GM21390 (cell line): ENCODE results near the gene MMS19.
"Not testable (repeated sequence)": the region's sequence is repeated elsewhere in the genome, so short reads cannot be mapped to it uniquely, and the experiment has no call there.

Source experiments
- ATAC-seq: cut with Tn5 transposase; IDR thresholded peaks from one replicate; pipeline ENCODE4 v1.9.1; 2021; ENCODE audit not compliant: unreplicated experiment

MMS19 gene

DNA sequence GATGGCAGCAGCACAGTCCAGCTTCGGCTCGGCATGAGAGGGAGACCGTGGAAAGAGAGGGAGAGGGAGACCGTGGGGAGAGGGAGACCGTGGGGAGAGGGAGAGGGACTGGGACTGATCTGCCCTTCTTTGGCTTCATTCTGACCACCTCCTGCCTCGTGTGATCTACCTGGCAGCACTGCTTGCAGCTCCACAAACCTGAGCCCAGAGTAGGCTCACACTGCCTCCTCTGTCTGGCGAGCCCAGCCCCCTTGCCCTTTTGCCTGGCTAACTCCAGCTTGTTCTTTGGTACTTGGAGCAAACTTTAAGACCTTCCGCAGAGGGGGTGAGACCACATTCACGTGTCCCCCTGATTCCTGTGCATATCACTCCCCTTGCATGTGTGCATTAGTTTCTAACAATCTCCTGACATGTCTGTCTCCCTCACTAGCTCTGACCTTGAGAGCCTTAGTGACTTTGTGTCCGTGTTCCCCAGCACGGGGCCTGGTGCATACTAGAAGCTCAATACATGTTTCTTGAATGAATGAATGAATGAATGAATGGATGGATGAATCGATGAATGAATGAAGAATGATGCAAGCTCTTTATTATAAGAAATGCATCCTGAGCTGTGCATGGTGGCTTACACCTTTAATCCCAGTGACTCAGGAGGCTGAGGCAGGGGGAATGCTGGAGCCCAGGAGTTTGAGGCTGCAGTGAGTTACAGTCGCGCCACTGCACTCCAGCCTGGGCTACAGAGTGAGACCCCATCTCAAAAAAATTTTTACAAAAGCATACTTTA is 31.7 kb upstream of the MMS19 start:
- ATAC-seq: no peak

DNA sequence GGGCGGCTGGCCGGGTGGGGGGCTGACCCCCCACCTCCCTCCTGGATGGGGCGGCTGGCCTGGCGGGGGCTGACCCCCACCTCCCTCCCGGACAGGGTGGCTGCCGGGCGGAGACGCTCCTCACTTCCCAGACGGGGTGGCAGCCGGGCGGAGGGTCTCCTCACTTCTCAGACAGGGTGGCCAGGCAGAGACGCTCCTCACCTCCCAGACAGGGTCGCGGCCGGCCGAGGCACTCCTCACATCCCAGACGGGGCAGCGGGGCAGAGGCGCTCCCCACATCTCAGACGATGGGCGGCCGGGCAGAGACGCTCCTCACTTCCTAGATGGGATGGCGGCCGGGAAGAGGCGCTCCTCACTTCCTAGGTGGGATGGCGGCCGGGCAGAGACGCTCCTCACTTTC is 30.7 kb upstream of the MMS19 start:
- not testable (repeated sequence) for ATAC-seq

DNA sequence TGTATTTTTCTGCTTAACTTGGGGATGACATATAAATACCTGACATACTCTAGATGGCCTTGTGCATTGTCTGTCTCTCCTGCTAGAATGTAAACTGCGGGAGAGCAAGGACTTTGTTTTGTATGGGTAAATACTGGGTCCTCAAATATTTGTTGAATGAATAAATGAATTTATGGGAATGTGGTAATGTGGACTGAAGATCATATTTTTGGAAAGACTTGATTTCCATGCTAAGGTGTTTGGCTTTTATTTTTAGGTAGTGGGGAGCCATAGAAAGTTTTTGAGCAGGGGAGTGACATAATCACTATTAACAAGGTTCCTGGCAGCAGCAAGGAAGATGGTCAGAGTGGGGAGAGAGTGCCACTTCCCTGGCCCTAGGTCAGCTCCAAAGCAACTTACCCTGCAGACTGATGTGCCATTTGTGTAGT is 27.5 kb upstream of the MMS19 start:
- no peak for ATAC-seq

DNA sequence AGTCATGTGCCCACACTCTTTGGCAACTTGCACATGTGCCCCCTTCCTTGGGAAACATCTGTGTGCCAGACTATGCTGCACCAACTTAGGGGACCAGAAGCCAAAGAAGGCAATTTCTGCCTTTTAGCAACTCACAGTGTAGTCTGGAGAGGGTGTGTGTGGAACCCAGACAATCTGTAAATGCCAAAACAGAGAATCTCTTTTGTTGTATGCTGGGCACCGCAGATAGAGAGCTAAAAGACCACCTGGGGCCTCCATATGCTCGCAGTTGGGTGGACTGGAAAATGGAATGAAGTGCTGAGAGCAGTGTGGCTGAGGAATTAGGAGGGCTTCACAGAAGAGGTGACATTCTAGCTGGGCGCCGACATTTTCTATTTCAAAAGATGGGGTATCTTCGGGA is 26.9 kb upstream of the MMS19 start:
- no peak for ATAC-seq

DNA sequence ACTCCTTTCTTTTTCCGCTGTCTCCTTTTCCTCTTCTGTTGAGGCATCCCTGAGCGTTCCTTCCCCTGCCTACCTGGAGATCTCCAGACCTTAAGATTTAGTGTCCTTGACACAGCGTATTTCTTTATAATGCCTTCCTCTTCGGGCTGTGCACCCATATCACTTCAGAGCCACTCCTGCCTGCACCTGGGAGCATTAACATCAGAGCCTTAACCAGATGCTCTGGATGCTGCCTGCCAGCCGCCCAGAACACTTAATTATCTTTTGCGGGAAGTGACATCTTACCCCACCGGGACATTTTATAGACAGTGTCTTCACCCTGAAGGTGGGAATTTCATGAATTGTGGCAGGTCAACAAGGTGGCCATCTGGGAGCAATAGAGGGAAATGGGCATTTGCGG is 24.7 kb upstream of the MMS19 start:
- ATAC-seq: no peak

DNA sequence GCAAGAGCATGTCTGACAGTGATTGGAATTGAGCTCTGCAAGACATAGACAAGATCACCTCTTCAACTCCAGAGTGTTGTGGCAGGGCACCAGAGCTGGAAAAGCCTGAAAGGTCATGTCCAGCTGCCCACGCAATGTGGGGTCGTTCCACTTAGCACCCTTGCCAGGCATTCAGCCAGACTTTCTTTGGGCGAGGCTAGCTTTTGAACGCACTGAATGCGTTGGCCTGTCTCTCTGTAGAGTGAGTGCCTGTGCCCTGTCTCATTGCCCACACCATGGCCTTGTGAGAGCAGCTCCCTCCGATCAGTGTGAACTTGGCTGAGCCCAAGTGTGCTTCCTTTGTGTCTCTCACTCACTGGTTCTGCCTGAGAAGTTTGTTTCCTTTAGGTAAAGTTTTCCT is 23.8 kb upstream of the MMS19 start:
- ATAC-seq: no peak

DNA sequence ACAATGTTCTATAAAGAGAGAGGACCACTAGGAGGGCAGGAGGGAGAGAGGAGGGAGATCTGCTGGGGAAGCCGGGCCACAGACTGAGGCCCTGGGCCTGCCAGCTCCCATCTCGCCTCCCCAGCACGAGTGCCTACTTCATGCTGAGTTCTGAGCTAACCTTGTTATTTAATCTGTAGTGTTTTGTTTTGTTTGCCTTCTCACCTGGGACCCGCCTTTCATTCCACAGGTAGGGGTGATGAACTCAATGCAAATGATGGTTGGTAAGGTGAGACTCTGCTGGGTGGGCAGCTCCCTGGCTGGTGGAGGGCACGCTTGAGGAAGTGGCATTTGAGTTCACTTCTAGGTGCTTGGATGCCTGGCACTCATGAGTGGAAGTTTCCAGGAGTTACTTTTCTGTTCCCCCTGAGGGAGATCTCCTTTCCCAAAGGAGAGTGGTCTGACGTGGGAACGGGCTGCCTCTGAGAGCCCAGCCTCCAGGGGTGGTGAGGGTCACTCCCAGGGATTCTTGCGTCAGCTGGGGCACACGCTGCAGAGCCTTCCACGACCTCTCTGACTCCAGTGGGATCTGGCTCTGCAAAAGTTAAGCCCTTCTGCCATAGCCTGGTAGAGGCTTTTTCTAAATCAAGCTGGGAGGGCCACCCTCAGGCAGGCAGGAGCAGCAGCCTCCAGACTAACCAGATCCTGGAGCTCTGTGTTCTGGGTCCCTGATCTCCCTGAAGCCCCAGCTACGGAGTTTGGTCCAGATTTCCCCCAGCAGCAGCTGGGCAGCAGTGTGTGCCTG is 22.9 kb upstream of the MMS19 start:
- ATAC-seq: no peak

DNA sequence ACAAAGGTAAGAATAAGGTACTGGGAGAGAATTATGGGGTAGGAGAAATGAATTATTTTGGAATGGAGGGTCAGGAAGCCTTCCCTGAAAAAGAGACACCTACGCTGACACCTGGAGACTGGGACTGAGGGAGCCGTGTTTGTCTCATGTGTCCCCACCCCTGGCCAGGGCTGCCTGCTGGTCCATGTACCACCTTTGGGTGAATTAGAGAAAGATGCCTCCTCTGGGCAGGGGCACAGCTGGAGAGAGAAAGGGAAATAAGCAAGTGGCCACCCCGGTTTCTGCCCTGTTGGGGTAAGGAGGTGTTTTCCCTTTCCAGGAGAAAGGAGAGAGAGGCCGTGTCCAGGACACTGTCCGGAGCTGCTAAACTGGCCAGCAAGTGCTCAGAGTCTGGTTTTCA is 22.3 kb upstream of the MMS19 start:
- ATAC-seq: no peak

DNA sequence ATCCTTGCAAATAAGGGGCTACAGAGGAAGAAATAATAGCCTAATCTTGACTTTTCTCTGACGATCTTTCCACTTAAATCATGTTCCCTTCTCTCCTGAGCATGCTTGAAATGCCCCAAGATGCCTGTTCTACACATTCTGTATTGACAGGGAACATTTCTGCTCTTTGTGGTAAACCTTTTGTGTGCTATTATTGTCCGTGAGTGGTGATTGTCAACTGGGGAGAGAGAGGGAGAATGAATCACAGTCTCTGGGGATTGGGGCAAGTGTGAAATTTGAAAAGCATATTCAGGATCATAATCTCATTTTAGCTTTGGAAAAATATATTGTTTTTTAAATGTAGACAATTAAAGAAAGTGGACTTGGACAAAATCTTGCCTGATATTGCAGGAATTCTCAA is 21.1 kb upstream of the MMS19 start:
- no peak for ATAC-seq

DNA sequence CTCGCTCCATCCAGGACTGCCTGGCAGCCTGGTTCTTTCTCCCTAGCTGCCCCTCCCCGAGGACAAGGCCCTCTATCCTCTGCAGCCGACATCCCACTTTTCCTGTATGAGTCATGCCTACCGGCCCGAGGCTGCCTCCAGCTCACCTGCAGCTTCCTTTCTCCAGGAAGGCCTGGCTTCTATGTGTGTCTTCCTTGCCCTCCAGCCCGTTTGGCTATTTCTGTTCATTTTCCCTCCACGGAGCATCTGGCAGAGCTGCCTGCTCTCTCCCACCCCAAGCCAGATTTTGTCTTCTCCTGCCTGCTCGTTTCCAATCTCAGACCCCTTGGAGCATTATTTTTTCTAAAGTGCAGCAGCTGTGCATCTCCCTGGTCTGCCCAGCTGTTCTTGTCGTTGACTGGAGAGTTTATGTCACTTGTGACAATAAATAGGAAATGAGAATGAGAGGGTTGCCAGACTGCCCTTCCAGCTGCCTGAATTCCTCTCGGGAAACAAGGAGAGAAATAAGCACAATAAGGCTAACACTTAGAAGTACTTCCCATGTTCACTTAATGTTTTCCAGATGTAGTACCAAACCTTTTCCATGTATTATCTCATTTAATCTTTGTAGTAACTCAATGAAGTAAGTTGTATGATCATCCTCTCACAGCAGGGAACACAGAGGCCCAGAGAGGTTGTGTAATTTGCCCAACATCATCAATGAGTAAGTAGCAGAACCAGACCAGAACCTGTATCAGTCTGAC is 20.2 kb upstream of the MMS19 start:
- no peak for ATAC-seq

DNA sequence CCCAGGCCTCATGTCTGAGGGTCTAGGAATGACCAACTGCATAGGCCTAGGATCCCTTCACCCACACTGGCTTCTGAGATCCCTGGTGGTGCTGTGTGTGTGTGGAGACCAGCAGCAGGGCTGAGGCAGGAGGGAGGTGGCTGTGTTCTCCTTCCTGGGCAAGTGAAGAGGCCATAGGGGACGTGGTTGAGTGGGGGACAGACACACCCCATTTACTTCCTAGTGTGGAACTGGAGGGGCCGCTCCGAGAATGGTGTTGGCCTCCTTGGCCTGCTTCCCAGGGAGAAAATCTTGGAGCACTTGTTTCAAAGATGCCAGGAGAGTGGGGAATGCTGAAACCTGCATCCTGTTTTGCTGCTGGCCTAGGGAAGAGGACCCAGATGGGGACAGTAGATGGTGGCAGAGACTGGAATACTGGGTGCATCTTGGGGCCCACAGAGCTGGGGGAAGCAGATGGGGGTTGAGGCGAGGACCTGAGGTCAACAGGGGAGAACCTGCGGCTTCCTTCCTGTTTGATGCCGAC is 19.6 kb upstream of the MMS19 start:
- ATAC-seq: no peak

DNA sequence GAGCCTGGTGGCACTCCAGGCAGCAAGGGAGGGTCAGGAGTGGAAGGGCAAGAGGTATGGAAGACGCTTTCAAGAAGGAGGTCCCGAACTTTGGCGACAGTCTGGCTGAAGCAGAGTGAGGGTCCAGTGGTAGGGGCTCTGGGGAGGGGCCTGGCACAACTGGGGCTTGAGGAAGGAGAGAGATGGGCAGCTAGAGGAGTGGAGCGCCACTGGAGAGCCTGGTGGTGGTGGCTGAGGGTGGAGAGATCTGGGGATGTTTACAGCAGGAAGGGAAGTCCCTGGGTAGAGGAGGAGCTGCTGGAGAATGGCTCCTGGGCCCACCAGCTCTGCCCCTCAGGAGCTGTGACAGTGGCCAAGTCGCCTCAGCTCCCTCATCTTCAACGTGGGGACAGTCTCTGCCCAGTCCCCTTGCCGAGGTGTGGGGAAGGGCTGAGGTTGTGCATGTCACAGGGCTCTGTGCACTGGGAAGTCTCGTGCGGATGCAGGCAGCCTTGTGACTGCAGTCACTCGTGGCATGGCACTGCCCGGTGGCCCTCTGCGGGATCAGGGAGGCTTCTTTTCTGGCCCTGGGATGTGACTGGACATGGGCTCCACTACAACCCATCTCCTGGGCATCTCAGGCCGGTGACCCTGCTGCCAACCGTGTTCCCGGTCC is 19.0 kb upstream of the MMS19 start:
- no peak for ATAC-seq

DNA sequence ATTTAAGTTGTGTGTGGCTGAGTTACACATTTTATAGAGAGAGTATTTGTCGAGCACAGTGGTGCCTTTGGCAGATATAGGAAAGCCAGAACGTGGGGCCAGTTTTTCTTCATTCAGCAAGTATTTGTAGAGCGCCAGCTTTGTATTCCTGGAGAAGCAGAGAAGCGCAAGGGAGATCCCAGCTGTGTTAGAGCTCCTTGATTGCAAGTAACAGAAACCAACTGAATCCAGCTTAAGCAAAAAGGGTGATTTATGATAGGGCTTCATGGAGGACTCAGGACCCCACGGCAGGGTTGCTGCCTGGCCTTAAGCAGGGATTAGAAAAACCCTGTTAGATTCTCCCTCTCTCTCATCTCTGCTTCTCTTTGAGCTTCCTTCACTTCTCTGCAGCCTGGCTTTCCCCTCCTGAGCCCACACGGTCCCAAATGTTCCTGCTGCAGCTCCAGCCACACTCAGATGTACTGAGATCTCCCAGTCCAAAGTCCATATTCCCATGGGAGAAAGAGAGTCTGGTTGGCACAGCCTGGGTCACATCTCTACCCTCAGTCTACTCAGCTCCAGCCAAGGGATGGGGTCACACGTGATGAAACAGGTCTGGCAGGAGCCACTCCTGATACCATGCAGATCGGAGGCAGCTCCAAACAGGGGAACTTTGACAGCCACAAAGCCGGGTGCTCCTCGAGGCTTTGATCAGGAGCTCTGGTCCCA is 17.2 kb upstream of the MMS19 start:
- ATAC-seq: no peak

DNA sequence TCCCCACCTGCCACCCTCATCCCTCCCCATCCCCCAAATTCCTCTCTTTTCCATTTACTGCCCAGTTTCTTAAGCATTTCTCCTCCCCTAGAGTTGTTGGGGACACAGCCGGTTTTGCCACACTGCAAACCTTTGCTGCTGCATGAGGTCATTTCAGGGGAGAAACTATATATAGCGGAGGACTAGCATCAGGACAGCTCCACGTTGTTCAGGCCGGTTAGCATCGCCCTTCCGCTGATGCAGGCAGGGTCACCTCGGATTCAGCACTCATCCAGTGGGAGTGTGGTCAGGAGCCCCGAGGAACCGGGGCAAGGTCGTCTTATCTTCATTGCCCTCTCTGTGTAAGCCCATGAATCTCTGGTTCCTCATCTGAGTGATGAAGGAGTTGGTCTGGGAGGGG is 16.1 kb upstream of the MMS19 start:
- no peak for ATAC-seq

DNA sequence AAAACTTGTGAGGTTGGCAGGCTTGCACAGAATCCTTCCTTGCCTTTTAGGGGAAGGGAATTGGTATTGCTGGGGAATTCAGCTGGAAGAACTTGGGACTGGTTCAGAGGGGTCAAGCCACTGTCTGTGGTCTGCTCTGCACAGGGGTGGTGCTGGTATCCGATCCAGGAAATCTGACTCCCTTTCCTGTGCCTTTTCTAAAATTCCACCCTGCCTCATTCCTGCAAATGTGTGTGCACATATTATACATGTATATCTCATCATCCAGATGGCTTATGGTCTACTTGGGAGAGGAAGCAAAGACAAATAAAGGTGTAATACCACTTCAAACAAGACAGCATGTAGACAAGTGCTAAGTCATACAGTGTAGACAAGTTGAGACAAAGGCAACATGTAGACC is 14.8 kb upstream of the MMS19 start:
- ATAC-seq: no peak

DNA sequence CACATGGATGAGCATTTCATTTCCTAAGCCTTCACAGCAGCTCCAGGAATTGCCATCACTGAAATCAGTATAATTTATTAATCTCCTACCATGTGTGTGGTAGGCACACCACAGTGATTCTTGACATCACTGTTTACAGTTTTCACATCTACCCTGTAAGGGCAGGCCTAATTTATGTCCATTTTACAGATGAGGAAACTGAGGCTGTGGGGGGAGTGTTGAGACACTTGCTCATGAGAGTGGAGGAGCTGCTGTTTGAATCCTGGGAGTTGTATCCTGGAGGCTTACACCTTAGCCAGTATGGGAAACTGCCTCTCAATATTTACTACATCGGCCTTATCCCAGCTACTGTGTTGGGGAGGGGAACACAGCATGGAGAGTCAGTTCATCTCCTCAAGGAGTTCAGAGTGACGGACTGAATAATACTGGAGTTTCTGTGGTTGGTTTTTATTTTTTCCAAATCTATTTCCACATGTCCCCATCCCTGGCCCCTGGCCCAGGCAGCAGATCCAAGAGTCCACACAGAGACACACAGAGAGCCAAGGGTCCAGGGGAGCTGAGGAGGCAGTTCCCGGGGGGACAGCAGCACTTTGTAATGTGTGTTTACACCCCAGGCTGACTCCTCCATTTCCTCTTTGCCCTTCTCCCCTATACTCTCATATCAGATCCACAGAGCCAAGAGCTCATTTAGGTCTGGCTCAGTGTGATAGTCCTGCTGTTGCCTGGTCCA is 13.7 kb upstream of the MMS19 start:
- ATAC-seq: no peak

DNA sequence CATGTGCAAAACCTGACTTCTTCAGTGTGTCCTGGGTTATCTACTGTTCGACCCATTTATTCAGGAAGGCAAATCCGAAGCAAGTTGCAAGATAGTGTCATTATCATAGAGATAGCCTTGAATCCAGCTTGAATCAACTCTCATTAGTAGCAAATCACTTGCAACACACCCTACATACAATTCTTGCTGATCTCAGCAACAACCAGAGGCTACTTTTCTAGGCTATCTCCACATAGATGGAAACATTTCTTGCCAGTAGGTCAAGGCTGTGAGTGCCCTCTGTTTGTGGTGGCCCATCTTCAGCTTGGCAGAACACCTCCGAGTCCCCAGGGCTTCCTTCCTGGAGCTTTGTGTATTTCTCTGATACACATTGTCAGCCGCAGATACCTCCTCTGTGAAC is 12.5 kb upstream of the MMS19 start:
- ATAC-seq: no peak

DNA sequence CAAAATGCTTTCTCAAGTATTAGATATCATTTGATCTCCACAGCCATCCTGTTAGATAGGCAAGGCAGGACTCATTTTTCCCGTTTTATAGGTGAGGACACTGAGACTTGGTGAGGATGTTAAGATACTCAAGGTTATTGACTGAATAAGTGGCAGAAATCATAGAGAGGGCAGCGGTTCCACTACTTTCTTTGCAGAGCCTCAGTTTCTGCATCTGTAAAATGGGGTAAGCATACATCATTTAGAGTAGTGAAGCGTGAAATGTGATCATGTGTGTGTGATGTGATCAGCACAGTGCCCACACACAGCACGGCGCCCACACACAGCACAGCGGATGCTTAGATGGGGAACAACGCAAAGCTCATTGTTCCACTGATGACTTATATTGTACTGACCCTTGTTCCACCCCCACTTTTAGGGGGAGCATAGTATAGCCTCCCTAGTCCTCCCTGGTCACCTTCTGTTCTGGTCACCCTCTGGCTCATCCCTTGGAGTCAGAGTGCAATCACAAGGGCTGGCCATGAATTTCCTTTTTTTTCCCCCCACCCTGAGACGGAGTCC is 11.0 kb upstream of the MMS19 start:
- no peak for ATAC-seq

DNA sequence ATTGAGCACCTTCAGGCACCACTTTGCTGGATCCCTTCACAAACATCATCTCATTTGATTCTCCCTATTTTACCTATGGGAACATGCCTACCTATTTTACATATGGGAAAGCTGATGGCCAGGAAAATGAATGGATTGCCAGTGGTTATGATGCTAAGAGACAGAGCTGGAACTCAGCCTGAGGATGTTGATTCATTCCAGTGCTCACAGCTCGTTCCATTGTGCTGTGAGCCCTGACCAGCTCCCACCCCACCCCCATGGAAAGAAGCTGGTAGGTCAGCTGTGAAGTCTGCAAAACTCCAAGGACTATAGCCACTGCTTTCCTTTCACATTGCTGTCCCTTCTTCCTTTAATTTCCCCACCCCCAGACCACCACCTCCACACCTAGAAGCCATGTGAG is 10.1 kb upstream of the MMS19 start:
- no peak for ATAC-seq
